Trophoblast cell (in vitro differentiated cells and primary cell): Measurements from ENCODE around the gene MED12L.

Experiments
- DNase-seq, 2 donors: peaks; one replicate each; pipeline ENCODE4 v3.0.0-alpha.2; 2016
- H2AFZ ChIP-seq: 2 replicates; pipeline ENCODE4 v1.6.1; 2013; ENCODE audit warnings: low read length, moderate library complexity, mild to moderate bottlenecking; ENCODE audit not compliant: insufficient read depth, poor library complexity
- H2AK5ac ChIP-seq: 2 replicates; pipeline ENCODE4 v1.6.1; 2013; ENCODE audit warnings: mild to moderate bottlenecking, low read length
- H2BK120ac ChIP-seq: 2 replicates; pipeline ENCODE4 v1.6.1; 2013; ENCODE audit warnings: low read length, mild to moderate bottlenecking, moderate library complexity; ENCODE audit not compliant: insufficient read depth, poor library complexity
- H2BK12ac ChIP-seq: 2 replicates; pipeline ENCODE4 v1.6.1; 2013; ENCODE audit warnings: mild to moderate bottlenecking, low read length, moderate library complexity
- H2BK5ac ChIP-seq: 2 replicates; pipeline ENCODE4 v1.6.1; 2013; ENCODE audit warnings: low read length, low read depth, moderate library complexity, mild to moderate bottlenecking; ENCODE audit not compliant: poor library complexity
- H3K14ac ChIP-seq: 2 replicates; pipeline ENCODE4 v1.6.1; 2013; ENCODE audit warnings: mild to moderate bottlenecking, low read length
- H3K18ac ChIP-seq: 2 replicates; pipeline ENCODE4 v1.6.1; 2013; ENCODE audit warnings: mild to moderate bottlenecking, low read length
- H3K23ac ChIP-seq: 2 replicates; pipeline ENCODE4 v1.6.1; 2013; ENCODE audit warnings: low read length
- H3K27ac ChIP-seq: 2 replicates; pipeline ENCODE4 v1.5.1; 2013; ENCODE audit warnings: low read depth, mild to moderate bottlenecking, inconsistent platforms, low read length, moderate library complexity
- H3K27me3 ChIP-seq: 2 replicates; pipeline ENCODE4 v1.6.1; 2013; ENCODE audit warnings: inconsistent platforms, mild to moderate bottlenecking, low read length, moderate library complexity; ENCODE audit not compliant: insufficient read depth
- H3K36me3 ChIP-seq, 2 experiments: 1 replicate in 1 of 2; 2 replicates in 1 of 2; pipeline ENCODE4 v1.6.1; 2013; ENCODE audit warnings: low read length in 2 of 2, mild to moderate bottlenecking in 2 of 2, moderate library complexity in 1 of 2; ENCODE audit not compliant: insufficient read depth in 2 of 2, control insufficient read depth in 1 of 2
- H3K4ac ChIP-seq: 2 replicates; pipeline ENCODE4 v1.6.1; 2013; ENCODE audit warnings: low read depth, mild to moderate bottlenecking, low read length, moderate library complexity
- H3K4me1 ChIP-seq, 2 experiments: 1 replicate in 1 of 2; 2 replicates in 1 of 2; pipeline ENCODE4 v1.6.1; 2013; ENCODE audit warnings: low read length in 2 of 2, mild to moderate bottlenecking in 2 of 2, moderate library complexity in 1 of 2; ENCODE audit not compliant: insufficient read depth in 2 of 2, control insufficient read depth in 1 of 2
- H3K4me2 ChIP-seq: 2 replicates; pipeline ENCODE4 v1.6.1; 2013; ENCODE audit warnings: inconsistent platforms, mild to moderate bottlenecking, low read length, moderate library complexity
- H3K4me3 ChIP-seq: 2 replicates; pipeline ENCODE4 v1.5.1; 2013; ENCODE audit warnings: mild to moderate bottlenecking, low read depth, low read length, inconsistent platforms
- H3K79me1 ChIP-seq: one replicate; pipeline ENCODE4 v1.6.1; 2013; ENCODE audit warnings: low read length
- H3K79me2 ChIP-seq: 2 replicates; pipeline ENCODE4 v1.6.1; 2013; ENCODE audit warnings: low read length, mild to moderate bottlenecking; ENCODE audit not compliant: control insufficient read depth, insufficient read depth, poor library complexity
- H3K9ac ChIP-seq: 2 replicates; pipeline ENCODE4 v1.6.1; 2013; ENCODE audit warnings: mild to moderate bottlenecking, low read length
- H3K9me3 ChIP-seq: 2 replicates; pipeline ENCODE4 v1.6.1; 2013; ENCODE audit warnings: low read depth, mild to moderate bottlenecking, control low read depth, inconsistent platforms, low read length; ENCODE audit not compliant: insufficient read depth
- H4K12ac ChIP-seq: 2 replicates; pipeline ENCODE4 v1.6.1; 2013; ENCODE audit warnings: low read depth, mild to moderate bottlenecking, low read length, moderate library complexity
- H4K8ac ChIP-seq: 2 replicates; pipeline ENCODE4 v1.6.1; 2013; ENCODE audit warnings: low read depth, mild to moderate bottlenecking, low read length, moderate library complexity
- H4K91ac ChIP-seq: one replicate; pipeline ENCODE4 v1.6.1; 2013; ENCODE audit warnings: low read depth, mild to moderate bottlenecking, low read length, moderate library complexity
- WGBS: extraction: QIAGEN DNeasy Blood & Tissue Kit; methylation state at CpG from one replicate; pipeline ENCODE4 v1.1.7; 2013; ENCODE audit warnings: missing lambda C conversion rate; ENCODE audit not compliant: insufficient read length, insufficient coverage; ENCODE audit errors: extremely low coverage; 5-methylcytosine and 5-hydroxymethylcytosine counted together

MED12L gene

GRCh38 chr3:151371526-151371925 is 286.1 kb downstream of the MED12L start:
- no peak overlapping the region for H2AK5ac ChIP-seq
- peaks cover 3% of the 10 kb centered on the region in 2 experiments for H3K36me3 ChIP-seq
- no peaks in the 10 kb centered on the region for H3K79me2 ChIP-seq
- no peak overlapping the region for H2BK120ac ChIP-seq
- no peak for DNase-seq
- no peak overlapping the region for H3K4me2 ChIP-seq
- H2BK12ac ChIP-seq: no peak overlapping the region
- H3K4me1 ChIP-seq: no peaks in the 10 kb centered on the region
- H3K79me1 ChIP-seq: no peaks in the 10 kb centered on the region
- H2AFZ ChIP-seq: no peak overlapping the region
- no peak overlapping the region for H3K27ac ChIP-seq
- H4K12ac ChIP-seq: no peak overlapping the region
- H3K4ac ChIP-seq: no peak overlapping the region
- no peak overlapping the region for H2BK5ac ChIP-seq
- H3K9ac ChIP-seq: no peak overlapping the region
- no peak overlapping the region for H3K14ac ChIP-seq
- H4K91ac ChIP-seq: no peak overlapping the region
- no peaks in the 10 kb centered on the region for H3K9me3 ChIP-seq
- H3K18ac ChIP-seq: no peak overlapping the region
- H3K27me3 ChIP-seq: no peaks in the 10 kb centered on the region
- no peak overlapping the region for H3K4me3 ChIP-seq
- no peak overlapping the region for H3K23ac ChIP-seq
- no peak overlapping the region for H4K8ac ChIP-seq

- Histone ChIP-seq H4K91ac (no peak overlapping the region), H2AK5ac (no peak overlapping the region)
Observed at GRCh38 chr3:151372063-151372820, 286.8 kb downstream of the MED12L start.

GRCh38 chr3:151377768-151378385 is 292.4 kb downstream of the MED12L start:
- Histone ChIP-seq H4K91ac (no peak overlapping the region), H3K9ac (no peak overlapping the region), H2AFZ (no peak overlapping the region), H3K4me2 (no peak overlapping the region), H2BK12ac (no peak overlapping the region), H3K9me3 (no peaks in the 10 kb centered on the region), H3K4me1 (no peaks in the 10 kb centered on the region), H4K12ac (no peak overlapping the region), H3K27me3 (no peaks in the 10 kb centered on the region), H3K36me3 (peaks cover 3 to 14% of the 10 kb centered on the region in 2 experiments), H3K4ac (no peak overlapping the region), H2AK5ac (no peak overlapping the region), H3K23ac (no peak overlapping the region), H3K14ac (no peak overlapping the region), H3K79me1 (no peaks in the 10 kb centered on the region), H2BK120ac (no peak overlapping the region), H3K18ac (no peak overlapping the region), H3K79me2 (no peaks in the 10 kb centered on the region), H3K4me3 (no peak overlapping the region), H3K27ac (no peak overlapping the region), H2BK5ac (no peak overlapping the region), H4K8ac (no peak overlapping the region)
- no CpG with 5 or more reads among the region's 8 CpGs for WGBS
- no peak for DNase-seq

More at GRCh38 chr3:151372063-151372820, 286.8 kb downstream of the MED12L start:
- no peak overlapping the region for H2BK120ac ChIP-seq
- no peak overlapping the region for H3K23ac ChIP-seq
- H3K9ac ChIP-seq: no peak overlapping the region
- H3K27ac ChIP-seq: no peak overlapping the region
- H3K4ac ChIP-seq: no peak overlapping the region
- no peak overlapping the region for H3K4me3 ChIP-seq
- H3K9me3 ChIP-seq: no peaks in the 10 kb centered on the region
- no peak overlapping the region for H3K14ac ChIP-seq
- no peak overlapping the region for H2BK5ac ChIP-seq
- no peaks in the 10 kb centered on the region for H3K79me2 ChIP-seq
- H4K12ac ChIP-seq: no peak overlapping the region
- H3K4me2 ChIP-seq: no peak overlapping the region
- H2BK12ac ChIP-seq: no peak overlapping the region
- no CpG with 5 or more reads among the region's 4 CpGs for WGBS
- H4K8ac ChIP-seq: no peak overlapping the region
- no peaks in the 10 kb centered on the region for H3K27me3 ChIP-seq
- H2AFZ ChIP-seq: no peak overlapping the region
- peaks cover 3% of the 10 kb centered on the region in 2 experiments for H3K36me3 ChIP-seq
- no peaks in the 10 kb centered on the region for H3K4me1 ChIP-seq
- no peaks in the 10 kb centered on the region for H3K79me1 ChIP-seq
- H3K18ac ChIP-seq: no peak overlapping the region
- no peak for DNase-seq

- Histone ChIP-seq H3K4me1 (no peaks in the 10 kb centered on the region), H3K27ac (no peak overlapping the region), H3K4me3 (no peak overlapping the region), H3K4me2 (no peak overlapping the region), H4K91ac (no peak overlapping the region), H3K14ac (no peak overlapping the region), H2AK5ac (no peak overlapping the region), H2BK120ac (no peak overlapping the region), H3K18ac (no peak overlapping the region), H4K8ac (no peak overlapping the region), H2BK5ac (no peak overlapping the region), H2BK12ac (no peak overlapping the region), H3K79me2 (no peaks in the 10 kb centered on the region), H2AFZ (no peak overlapping the region), H3K23ac (no peak overlapping the region), H4K12ac (no peak overlapping the region), H3K79me1 (no peaks in the 10 kb centered on the region), H3K4ac (no peak overlapping the region), H3K9me3 (no peaks in the 10 kb centered on the region), H3K36me3 (peaks cover 6 to 17% of the 10 kb centered on the region in 2 experiments), H3K27me3 (no peaks in the 10 kb centered on the region), H3K9ac (no peak overlapping the region)
- WGBS: no CpG with 5 or more reads among the region's 4 CpGs
- DNase-seq: peak in 1 of 2 donors; percentile 21
Observed at GRCh38 chr3:151379083-151379734, 293.7 kb downstream of the MED12L start.
